Activated CD8-positive, alpha-beta memory T cell treated with anti-CD3 and anti-CD28 coated beads for 1 hour (primary cell): ENCODE results near the gene ZFAND5.

ENCODE experiments used
- DNase-seq, 2 donors: peaks; one replicate each; pipeline ENCODE4 v3.0.0-alpha.2; 2020; ENCODE audit warnings: low read depth in 1 of 2; ENCODE audit errors: extremely low read depth in 1 of 2

ZFAND5 gene

GRCh38 chr9:72363908-72364678, 915 bp downstream of the ZFAND5 start:
- DNase-seq = peak in 1 of 2 donors; percentile 53

- DNase-seq = no peak
Observed at GRCh38 chr9:72363236-72363635, 1.8 kb downstream of the ZFAND5 start.

- DNase-seq = peak in 1 of 2 donors; percentile 5
Observed at GRCh38 chr9:72362680-72363139, 2.3 kb downstream of the ZFAND5 start.

- no peak for DNase-seq
Observed at GRCh38 chr9:72362118-72362531, 2.9 kb downstream of the ZFAND5 start.

GRCh38 chr9:72361217-72361616, 3.8 kb downstream of the ZFAND5 start:
- no peak for DNase-seq

GRCh38 chr9:72360324-72360723, 4.7 kb downstream of the ZFAND5 start:
- DNase-seq = no peak

GRCh38 chr9:72356041-72356582, 8.9 kb downstream of the ZFAND5 start:
- DNase-seq = no peak

- DNase-seq = no peak
Observed at GRCh38 chr9:72355153-72355552, 9.9 kb downstream of the ZFAND5 start.

GRCh38 chr9:72354704-72355103, 10.3 kb downstream of the ZFAND5 start:
- DNase-seq = no peak

GRCh38 chr9:72353455-72354116, 11.4 kb downstream of the ZFAND5 start:
- no peak for DNase-seq

- no peak for DNase-seq
Observed at GRCh38 chr9:72352911-72353388, 12.1 kb downstream of the ZFAND5 start.

- no peak for DNase-seq
Observed at GRCh38 chr9:72351538-72352453, 13.2 kb downstream of the ZFAND5 start.

GRCh38 chr9:72349911-72350310, 15.1 kb downstream of the ZFAND5 start:
- DNase-seq = no peak

- no peak for DNase-seq
Observed at GRCh38 chr9:72349240-72349639, 15.8 kb downstream of the ZFAND5 start.

- DNase-seq = no peak
Observed at GRCh38 chr9:72346333-72346732, 18.7 kb downstream of the ZFAND5 start.

GRCh38 chr9:72338631-72339030, 26.4 kb downstream of the ZFAND5 start:
- DNase-seq = no peak

GRCh38 chr9:72337286-72337685, 27.7 kb downstream of the ZFAND5 start:
- no peak for DNase-seq

- no peak for DNase-seq
Observed at GRCh38 chr9:72334658-72335337, 30.2 kb downstream of the ZFAND5 start.

- no peak for DNase-seq
Observed at GRCh38 chr9:72333709-72334108, 31.3 kb downstream of the ZFAND5 start.

GRCh38 chr9:72333197-72333596, 31.8 kb downstream of the ZFAND5 start:
- no peak for DNase-seq
